HG02610 (cell line): Measurements from ENCODE around the gene SLC25A10.
"Not testable (repeated sequence)": the region's sequence is repeated elsewhere in the genome, so short reads cannot be mapped to it uniquely, and the experiment has no call there.

Experiments used
- ATAC-seq: cut with Tn5 transposase; IDR thresholded peaks from one replicate; pipeline ENCODE4 v1.9.1; 2021; ENCODE audit warnings: mild to moderate bottlenecking, moderate library complexity; ENCODE audit not compliant: unreplicated experiment

The SLC25A10 gene

GRCh38 chr17:81719410-81720266 lies 7.6 kb downstream of the SLC25A10 start:
- ATAC-seq = no peak

DNA sequence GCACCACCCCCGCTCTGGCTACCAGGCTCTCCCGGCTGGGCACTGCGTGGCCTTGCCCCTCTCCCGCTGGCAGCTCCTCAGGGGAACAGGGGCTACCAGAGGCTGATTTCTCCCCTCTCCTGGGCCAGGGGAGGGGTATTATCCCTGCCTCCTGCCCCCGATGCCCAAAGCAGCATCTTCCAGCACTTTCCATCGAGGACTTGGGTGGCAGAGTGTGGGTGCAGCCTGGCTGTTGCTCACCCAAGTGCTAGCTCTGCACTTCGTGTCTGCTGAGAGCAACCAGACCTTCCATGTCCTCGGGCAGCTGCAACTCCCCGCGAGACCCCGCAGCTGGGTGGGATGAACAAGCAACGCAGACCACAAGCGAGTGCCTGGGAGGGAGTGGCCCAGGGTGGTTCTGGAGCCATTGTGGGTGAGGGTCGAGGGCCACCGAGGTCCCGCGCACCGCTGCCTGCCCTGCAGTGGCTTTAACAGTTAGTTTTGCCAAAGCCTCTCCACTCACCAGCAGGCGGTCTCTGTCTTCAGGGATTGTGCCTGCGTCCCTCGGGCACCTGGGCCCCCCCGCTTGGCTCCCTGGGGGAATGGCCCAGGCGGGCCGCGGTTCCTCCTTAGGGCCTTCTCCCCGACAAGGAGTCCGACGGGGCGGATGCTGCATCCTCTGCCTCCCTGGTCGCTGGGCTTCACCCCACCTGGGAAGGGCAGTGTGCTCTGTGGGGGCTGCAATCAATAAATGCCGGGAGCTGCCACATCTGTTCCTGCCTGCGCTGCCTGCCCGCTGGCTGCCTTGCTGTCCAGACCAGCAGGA lies 8.4 kb downstream of the SLC25A10 start:
- no peak for ATAC-seq

DNA sequence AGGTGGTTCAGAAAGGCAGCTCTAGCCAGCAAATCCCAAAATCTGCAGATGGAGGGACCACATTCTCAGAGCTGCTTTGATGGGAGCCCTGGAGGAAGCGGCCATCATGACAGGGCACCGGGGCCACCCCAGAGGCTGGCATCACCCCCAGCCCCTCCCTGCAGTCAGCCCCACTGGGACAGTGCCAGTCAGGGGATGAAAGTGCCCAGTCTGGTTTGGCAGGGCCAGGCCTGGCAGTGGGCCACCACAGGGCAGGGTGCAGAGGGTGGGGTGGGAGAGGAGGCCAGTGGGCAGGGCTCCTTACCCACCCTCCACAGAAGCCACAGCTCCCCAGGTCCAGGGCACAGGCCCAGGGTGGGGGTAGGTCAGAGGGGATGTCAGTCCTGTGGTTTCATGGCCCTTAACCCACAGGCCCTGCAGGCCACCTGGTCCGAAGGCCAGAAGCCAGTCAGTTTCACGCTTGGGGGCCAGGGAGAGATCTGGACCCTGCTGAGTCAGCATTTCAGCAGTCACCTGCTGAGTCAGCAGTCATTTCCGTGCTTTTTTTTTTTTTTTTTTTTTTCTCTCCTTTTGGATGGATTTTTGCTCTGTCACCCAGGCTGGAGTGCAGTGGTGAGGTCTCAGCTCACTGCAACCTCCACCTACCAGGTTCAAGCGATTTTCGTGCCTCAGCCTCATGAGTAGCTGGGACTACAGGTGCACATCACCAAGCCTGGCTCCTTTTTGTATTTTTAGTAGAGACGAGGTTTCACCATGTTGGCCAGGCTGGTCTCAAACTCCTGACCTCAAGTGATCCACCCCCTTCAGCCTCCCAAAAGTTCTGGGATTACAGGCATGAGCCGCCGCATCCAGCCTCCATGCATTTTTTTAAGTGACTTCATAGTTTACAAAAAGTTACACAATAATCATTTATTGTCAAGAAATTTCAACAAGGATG lies 10.4 kb downstream of the SLC25A10 start:
- ATAC-seq = no peak

DNA sequence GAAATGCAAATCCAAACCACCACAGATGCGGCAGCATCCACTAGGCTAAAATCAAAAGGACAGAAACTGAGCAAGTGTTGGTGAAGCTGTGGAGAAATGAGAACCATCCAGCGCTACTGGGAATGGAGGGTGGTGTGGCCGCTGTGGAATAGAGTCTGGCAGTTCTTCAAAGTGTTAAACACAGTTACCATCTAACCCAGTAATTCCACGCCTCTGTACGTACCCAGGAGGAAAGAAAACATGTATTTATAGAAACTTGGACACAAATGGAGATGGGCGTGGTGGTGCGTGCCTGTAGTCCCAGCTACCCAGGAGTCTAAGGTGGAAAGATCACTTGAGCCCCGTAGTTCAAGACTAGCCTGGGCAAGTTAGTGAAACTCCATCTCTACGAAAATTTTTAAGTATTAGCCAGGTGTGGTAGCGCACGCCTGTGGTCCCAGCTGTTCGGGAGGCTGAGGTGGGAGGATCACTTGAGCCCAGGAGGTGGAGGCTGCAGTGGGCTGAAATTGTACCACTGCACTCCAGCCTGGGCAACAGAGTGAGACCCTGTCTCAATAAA lies 11.6 kb downstream of the SLC25A10 start:
- no peak for ATAC-seq

DNA sequence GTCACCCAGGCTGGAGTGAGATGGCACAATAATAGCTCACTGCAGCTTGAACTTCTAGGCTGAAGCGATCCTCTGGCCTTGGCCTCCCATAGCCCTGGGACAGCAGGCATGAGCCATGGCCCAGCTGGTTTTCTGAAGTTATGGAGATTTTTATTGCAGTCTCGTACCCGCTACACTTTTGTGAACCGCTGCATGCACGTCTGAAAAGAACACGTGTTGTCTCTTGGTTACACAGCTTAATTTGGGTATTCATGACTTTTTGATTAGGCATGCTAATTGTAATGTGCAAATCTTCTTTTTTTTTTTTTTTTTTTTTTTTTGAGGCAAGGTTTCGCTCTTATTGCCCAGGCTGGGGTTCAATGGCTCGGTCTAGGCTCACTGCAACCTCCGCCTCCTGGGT lies 13.4 kb downstream of the SLC25A10 start:
- no peak for ATAC-seq

DNA sequence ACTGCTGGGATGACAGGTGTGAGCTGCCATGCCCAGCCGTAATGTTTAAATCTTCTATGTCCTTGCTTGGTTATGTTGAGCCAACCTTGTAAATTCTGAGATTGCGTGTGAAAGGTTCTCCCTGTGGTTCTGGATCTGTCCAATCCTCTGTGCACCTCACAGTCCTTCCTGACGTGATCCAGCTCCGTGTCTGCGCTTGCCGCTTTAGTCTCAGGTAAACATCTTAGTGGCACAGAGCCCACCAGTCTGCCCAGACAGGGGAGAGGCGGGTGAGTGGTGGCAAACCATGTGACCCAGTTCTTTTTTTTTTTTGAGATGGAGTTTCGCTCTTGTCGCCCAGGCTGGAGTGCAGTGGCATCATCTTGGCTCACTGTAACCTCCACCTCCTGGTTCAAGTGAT lies 13.9 kb downstream of the SLC25A10 start:
- ATAC-seq = no peak

GRCh38 chr17:81727324-81728031 lies 15.4 kb downstream of the SLC25A10 start:
- ATAC-seq = no peak

- ATAC-seq = no peak
Measured at GRCh38 chr17:81733507-81734404, 21.7 kb downstream of the SLC25A10 start.

- ATAC-seq = no peak
Measured at GRCh38 chr17:81734405-81735263, 22.6 kb downstream of the SLC25A10 start.

DNA sequence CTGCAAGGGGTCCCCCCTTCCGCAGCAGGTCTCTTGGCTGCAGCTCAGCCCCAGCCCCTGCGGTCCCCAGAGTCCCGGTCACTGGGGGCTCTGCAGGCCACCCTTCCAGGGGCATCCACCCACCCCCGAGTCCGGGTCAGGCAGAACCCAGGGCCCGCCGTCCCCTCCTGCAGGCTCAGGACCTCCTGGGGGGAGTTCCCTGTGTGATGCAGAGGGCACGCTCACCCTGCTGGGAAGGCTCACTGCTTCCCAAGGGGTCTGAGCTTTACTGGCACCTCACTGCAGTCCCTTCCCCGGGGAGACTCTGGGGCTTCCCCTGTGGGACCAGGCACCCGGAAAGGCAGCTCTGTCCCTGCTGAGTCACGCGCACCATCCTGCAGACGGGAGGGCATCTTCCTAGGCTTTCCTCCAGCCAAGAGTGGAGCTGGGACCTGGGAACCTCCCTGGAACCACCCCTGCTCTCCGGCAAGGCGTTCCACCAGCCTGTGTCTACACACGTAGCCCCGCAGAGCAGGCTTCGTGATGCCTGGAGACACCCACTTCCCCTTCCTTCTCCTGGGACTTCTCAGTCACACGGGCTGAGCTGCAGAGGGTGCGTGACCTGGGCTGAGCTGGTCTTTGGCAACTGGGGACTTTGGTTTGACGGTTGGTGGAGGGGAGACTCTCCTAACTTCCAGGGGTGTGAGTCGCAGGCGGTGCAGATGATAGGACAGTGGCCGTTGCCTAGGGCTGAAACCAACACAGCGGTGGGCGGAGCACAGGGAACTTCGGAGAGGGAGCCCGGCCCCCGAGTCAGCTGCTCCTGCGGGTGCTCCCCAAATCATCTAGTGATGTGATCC lies 23.4 kb downstream of the SLC25A10 start:
- ATAC-seq = no peak

DNA sequence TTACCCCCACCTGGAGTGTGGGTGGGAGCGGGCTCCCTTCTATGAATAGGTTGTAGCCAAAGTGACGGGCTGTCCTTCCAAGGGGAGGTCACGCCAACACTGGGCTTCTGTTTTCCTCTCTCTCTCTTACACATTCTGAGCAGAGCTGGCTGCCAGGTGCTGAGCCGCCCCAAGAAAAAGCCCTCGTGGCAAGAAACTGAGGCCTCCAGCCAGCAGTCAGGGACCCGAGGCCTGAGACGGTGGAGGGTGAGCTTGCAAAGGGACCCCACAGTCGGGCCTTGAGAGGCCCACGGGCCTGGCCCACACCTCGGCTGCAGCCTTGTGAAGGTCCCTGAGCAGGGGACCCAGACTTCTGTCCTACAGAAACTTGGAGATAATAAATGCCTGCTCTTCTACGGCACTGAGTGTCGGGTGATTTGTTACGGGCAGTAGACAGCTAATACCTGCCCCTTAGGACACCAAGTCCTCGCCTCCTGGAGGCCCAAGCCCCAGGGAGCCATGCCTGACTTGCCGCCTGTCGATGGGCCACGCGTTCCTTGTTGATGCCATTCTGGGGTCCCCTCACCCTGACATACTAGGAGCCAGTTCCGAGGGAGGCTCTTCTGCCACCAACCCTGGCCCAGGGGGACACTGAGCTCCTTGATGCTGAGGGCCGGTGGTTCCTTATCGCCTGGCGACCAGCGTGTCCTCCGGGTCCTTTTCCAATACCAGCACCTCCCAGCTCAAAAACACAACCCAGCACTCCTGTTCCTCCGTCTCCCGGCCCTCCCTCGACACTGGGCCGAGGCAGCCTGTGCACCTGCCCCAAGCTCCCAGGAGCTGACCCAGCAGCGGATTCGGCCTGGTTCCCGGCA lies 26.1 kb downstream of the SLC25A10 start:
- no peak for ATAC-seq

- ATAC-seq = no peak
Measured at GRCh38 chr17:81738801-81739393, 26.8 kb downstream of the SLC25A10 start.

- not testable (repeated sequence) for ATAC-seq
Measured at GRCh38 chr17:81739593-81739992, 27.5 kb downstream of the SLC25A10 start.

- no peak for ATAC-seq
Measured at GRCh38 chr17:81740395-81740961, 28.4 kb downstream of the SLC25A10 start.

GRCh38 chr17:81741049-81741593 lies 29.0 kb downstream of the SLC25A10 start:
- no peak for ATAC-seq
